Measurements from ENCODE around the gene PCID2.

GRCh38 chr13:113157206-113157928 is 51.1 kb downstream of the PCID2 start:
- TF ChIP-seq CTCF (IDR thresholded peaks at IDR 0.05; ENCODE audit: low read depth, low read length) (no peak), POLR2A (IDR thresholded peaks at IDR 0.05; ENCODE audit: extremely low read depth, insufficient read length) (no peak), MAX (IDR thresholded peaks at IDR 0.05; ENCODE audit: low read depth, low read length) (no peak)
